WERI-Rb-1 (cell line): ENCODE results near the gene FHIT.

Source experiments
- DNase-seq: peaks from one replicate; pipeline ENCODE4 v3.0.0-alpha.2; 2020
- H3K27ac ChIP-seq: fragments of 250-450 bp; sonication (Bioruptor Pico); 2 replicates; pipeline ENCODE4 v1.5.1; 2020; ENCODE audit warnings: mild to moderate bottlenecking, moderate library complexity
- H3K27me3 ChIP-seq: fragments of 250-450 bp; sonication (Bioruptor Pico); 2 replicates; pipeline ENCODE4 v1.5.1; 2021; ENCODE audit warnings: mild to moderate bottlenecking, low read depth, moderate library complexity; ENCODE audit not compliant: insufficient read depth, severe bottlenecking
- H3K36me3 ChIP-seq: fragments of 250-450 bp; sonication (Bioruptor Pico); 2 replicates; pipeline ENCODE4 v1.5.1; 2020; ENCODE audit warnings: mild to moderate bottlenecking, moderate library complexity
- H3K4me3 ChIP-seq: 2 replicates; pipeline ENCODE4 v1.5.1; 2011; ENCODE audit warnings: low read depth, mild to moderate bottlenecking, control low read depth, low read length
- H3K9me3 ChIP-seq: fragments of 250-450 bp; sonication (Bioruptor Pico); 2 replicates; pipeline ENCODE4 v1.5.1; 2021; ENCODE audit warnings: mild to moderate bottlenecking, moderate library complexity; ENCODE audit not compliant: severe bottlenecking
- TF ChIP-seq, protein P1 (sequence below): IDR thresholded peaks from 2 replicates; pipeline ENCODE4 v1.5.1; 2011; ENCODE audit warnings: low read depth, mild to moderate bottlenecking, control low read depth, inconsistent platforms, low read length

FHIT gene

DNA sequence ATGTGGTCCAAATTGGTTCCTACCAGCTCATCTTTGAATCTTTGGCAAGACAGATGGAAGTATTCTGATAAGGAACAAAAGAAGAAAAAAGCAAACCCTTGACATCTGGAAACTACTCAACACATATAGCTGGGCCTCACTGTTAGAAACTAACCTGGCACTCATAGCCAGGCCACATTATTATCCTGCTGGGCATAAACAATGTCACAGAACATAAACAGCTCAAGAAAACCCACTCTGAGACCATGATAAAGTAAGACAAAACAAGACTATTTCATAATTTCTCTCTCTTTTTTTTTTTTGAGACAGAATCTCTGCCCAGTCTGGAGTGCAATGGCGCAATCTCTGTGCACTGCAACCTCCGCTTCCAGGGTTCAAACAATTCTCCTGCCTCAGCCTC lies 1093.2 kb downstream of the FHIT start:
- no peak for DNase-seq
- Histone ChIP-seq H3K9me3 (no peaks in the 10 kb centered on the region), H3K27me3 (no peaks in the 10 kb centered on the region), H3K27ac (no peak overlapping the region), H3K36me3 (no peaks in the 10 kb centered on the region), H3K4me3 (no peak overlapping the region)
- TF ChIP-seq, protein P1, sequence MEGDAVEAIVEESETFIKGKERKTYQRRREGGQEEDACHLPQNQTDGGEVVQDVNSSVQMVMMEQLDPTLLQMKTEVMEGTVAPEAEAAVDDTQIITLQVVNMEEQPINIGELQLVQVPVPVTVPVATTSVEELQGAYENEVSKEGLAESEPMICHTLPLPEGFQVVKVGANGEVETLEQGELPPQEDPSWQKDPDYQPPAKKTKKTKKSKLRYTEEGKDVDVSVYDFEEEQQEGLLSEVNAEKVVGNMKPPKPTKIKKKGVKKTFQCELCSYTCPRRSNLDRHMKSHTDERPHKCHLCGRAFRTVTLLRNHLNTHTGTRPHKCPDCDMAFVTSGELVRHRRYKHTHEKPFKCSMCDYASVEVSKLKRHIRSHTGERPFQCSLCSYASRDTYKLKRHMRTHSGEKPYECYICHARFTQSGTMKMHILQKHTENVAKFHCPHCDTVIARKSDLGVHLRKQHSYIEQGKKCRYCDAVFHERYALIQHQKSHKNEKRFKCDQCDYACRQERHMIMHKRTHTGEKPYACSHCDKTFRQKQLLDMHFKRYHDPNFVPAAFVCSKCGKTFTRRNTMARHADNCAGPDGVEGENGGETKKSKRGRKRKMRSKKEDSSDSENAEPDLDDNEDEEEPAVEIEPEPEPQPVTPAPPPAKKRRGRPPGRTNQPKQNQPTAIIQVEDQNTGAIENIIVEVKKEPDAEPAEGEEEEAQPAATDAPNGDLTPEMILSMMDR, result no peak

DNA sequence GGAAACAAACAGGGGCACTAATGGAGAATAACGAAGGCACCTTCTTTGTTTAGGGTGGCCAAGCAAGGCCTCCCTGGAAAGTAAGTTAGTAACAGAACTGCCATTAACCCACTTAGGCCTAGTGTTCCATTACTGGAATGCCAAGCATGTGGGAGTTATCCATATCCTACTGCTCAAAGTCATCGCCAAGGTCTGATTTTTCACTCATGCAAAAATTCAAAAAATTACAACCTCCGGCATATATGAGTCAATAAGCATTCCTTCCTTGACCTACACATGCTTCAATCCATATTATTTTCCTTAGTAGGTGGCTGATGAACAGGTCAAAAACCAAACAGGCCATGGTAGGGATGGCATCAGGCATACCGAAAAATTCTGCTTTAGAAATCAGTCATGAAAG lies 1097.2 kb downstream of the FHIT start:
- no peak overlapping the region for H3K27ac ChIP-seq

DNA sequence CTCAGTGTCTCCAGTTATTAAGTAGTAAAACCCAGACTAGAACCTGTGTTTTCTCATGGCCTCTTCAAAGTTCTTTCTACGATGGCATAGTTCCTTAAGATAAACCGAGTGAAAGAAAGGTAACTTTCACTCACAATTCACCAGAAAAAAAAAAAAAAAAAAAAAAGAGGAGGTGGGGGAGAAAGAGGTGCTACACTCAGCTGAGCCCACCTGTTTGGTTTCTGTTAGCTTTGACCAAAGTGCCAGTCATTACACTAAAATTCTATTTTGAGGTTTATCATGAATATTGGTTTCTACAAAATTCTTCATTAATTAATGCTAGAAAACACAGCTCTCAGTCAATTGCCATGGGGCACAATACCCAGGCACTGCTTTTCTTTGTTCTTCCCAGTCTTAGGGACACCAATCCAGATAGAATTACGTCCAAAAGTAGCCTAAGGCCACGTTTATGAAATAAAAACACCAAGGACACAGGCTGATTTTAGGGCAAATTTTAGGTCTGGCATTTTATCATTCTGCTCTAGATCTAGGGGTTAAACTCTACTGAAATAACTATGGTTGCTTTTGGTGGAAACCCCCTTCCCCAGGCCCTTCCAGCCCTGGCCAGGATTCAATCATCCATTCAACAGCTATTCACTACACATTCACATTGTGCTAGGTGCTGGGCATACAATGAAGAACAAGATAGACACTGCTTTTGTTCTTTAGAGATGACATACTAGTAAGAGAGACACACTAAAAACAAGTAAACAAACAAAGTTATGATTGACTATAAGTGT lies 1097.8 kb downstream of the FHIT start:
- TF ChIP-seq, protein P1, result no peak
- Histone ChIP-seq H3K9me3 (no peaks in the 10 kb centered on the region), H3K27me3 (no peaks in the 10 kb centered on the region), H3K4me3 (no peak overlapping the region), H3K36me3 (no peaks in the 10 kb centered on the region), H3K27ac (no peak overlapping the region)
- no peak for DNase-seq

More for the DNA sequence above, 1097.2 kb downstream of the FHIT start:
- Histone ChIP-seq H3K36me3 (no peaks in the 10 kb centered on the region), H3K4me3 (no peak overlapping the region), H3K27me3 (no peaks in the 10 kb centered on the region), H3K9me3 (no peaks in the 10 kb centered on the region)
- TF ChIP-seq, protein P1, result no peak
- DNase-seq, result no peak

DNA sequence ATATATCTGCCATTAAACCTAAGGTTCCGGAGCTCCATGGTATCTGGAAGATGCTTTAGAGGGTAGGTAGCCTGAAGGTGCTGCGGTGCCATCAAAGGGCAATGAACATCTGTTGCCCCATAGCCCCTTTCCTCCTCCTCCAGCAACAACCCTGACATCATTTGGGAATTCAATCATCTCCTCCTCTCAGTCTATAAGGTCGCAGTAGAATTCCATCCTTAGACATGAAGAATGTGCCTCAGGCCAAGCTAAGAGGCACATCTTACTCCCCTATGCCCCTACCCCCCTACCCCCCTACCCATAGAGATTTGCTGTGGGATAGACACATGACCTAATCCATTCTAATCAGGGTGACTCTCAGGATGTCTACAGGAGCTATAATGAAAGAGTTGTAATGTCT lies 1101.8 kb downstream of the FHIT start:
- H3K9me3 ChIP-seq, result no peaks in the 10 kb centered on the region
- no peak overlapping the region for H3K27ac ChIP-seq
- no peak for DNase-seq
- H3K4me3 ChIP-seq, result no peak overlapping the region
- no peaks in the 10 kb centered on the region for H3K27me3 ChIP-seq
- TF ChIP-seq, protein P1, result no peak
- no peaks in the 10 kb centered on the region for H3K36me3 ChIP-seq

DNA sequence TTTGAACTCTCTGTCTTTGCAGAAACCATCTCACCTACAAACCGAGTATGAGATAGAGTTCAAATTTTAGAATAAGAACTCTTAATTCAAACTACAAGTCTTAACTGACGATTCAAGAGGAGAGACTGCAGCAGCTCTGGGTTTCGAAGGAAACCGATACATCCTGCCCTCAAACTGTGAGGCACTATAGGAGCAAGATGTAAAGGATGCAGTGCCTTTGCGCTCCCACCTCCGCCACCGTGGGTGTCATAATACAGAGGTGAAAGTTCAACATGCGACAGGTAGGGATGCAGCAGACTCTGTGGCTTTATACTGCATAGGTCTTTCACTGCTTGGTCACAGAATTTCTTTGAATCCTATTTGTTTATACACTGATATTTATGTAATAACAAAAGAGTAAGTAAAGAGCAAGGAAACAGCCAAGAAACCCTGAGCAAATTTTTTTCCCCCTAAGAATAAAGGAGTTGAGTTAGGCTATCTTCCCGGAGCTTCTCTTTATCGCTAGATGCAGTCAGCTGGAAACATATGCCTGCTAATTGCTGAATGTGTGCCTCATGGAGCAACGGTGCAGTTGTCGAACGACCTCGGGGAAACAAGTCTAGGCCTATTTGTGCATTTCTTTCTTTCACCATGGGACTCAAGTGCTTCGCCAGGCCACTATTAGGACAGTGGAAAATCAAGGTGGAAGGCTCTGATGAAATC lies 1103.9 kb downstream of the FHIT start:
- TF ChIP-seq, protein P1, result no peak
- H3K27ac ChIP-seq, result no peak overlapping the region
- H3K4me3 ChIP-seq, result no peak overlapping the region
- no peaks in the 10 kb centered on the region for H3K36me3 ChIP-seq
- H3K9me3 ChIP-seq, result no peaks in the 10 kb centered on the region
- no peaks in the 10 kb centered on the region for H3K27me3 ChIP-seq
- no peak for DNase-seq
